ENCODE measurements around the gene CAMTA1.
A peak's percentile ranks its signal among the peaks of the same experiment; 100 is the strongest.

The CAMTA1 gene

DNA sequence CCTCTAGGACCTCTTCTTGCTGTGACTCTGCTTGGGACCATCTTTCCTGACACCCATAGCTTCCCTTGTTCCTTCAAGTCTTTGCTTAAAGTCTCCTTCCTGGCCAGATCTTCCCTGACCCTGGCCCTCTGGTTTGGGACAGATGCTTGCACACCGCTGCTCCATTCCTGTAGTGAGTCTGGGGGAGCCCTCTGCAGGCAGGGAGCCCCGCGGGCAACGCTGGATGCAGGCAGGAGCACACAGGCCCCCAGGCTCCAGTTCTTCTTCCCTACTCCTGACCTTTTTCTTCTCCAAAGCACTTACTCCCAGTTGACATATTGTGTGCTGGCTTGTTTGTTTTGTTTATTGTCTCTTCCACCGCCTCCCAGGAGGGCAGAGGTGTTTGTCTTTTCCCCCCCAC, 413.4 kb downstream of the CAMTA1 start:
- DNase-seq (ENCODE audit: low spot score) = no peak

DNA sequence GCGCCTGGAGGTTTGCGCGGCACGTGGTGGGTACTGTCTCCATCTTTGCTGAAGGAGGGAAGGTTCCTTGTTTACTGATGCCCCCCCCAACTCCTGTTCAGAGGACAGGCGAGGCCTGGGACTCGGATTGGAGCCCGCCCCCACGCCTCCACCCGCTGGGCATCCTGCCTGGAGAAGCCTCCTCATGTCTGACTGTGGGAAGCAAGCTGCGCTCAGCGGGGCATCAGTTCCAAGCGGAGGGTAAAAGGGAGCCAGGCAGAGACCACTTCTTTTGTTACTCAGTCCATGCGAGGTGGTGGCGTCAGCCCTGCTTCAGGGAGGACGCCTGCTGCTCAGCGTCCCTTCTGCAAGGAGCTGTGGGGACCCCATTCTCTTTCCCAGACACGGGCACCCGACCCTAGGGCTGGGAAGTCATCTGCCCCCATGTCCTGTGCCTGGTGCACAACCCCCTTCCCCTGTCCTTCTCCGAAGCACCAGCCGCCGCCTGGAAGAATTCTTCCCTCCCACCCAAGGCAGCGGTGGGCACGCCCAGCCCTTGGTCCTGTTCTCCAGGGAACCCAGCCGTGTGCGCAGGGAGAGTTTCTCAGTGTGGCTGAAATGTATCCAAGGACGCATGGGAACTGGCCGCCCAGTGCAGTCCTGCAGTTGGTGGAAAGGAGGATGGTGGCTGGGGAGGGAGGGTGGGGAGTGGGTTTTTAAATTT, 414.0 kb downstream of the CAMTA1 start:
- no peak for DNase-seq (ENCODE audit: low spot score)

DNA sequence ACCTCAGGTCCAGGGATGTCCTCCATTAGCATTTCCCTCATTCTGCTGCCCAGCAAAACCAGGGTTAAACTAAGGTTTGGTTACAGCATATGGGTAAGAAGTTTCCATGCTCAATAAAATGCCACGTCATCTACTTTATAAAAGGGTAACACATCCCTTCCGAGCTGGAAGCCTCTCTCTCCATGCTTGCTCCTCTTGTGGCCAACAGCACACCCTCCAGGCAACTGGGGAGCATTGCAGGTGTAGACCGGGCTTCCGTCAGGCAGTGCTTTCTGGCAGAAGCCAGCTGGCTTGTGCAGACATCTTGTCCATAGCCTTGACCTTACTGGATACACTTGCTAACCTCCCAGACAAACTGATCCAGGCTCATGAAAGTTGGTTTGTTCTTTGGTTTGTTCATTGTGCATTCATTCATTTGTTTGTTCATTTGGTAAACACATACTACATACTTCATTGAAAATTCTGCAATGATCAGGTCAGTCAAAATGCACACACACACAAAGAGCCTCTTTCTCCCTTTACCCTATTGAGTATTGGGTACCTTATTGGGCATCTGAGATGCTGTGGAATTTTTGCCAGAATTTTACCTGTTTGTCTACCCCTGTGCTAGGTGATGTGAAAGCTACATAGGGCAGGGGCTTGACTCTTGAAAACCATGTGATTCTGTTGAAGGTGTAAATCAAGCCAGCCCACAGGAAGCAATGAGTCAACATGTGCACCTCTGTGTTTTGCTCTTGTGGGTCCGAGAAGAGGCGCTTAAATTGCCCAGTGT, 422.8 kb downstream of the CAMTA1 start:
- peak; percentile 7 for DNase-seq (ENCODE audit: low spot score)

DNA sequence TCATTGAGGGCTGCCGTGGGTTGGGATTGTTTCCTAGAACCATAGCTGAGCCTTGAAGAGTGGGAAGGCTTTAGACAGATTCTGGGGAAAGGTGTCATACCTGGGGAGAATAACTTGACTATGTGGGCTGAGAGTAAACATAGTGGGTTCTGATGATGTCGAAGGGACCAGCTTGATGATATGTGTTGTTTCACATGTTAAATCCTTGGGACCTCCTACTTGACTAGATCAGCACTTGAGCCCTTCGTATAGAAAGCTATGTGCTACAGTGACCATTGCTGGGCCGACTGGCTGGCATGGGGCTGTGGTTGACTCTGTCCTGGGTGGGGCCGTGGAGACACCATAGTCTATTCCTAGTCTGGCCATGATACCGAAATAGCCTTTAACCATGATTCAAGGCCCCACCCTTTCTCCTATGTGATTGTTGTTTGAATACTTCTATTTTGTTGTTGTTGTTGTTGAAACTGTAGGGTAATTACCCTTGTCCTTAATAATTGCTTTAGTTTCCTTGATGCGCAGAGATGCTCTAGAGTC, 423.5 kb downstream of the CAMTA1 start:
- DNase-seq (ENCODE audit: low spot score) = no peak

DNA sequence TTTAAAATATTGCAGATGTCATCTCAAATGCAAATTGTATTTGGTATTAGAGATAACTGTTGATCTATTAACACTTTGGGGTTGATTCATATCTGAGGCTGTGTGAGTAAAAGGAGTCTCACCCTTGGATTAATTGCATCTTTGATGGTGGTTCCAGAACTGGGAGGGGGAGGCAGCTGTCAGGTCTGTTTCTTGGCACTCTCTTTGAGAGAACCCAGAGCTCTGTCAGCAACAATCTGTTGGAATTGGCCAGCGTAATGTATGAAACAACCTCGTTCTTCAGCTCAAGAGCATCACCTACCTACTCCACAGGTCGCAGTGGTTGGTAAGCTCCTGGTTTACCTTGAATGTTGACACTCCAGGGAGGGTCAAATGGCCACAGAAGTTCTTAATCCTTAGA, 424.1 kb downstream of the CAMTA1 start:
- DNase-seq (ENCODE audit: low spot score) = no peak

DNA sequence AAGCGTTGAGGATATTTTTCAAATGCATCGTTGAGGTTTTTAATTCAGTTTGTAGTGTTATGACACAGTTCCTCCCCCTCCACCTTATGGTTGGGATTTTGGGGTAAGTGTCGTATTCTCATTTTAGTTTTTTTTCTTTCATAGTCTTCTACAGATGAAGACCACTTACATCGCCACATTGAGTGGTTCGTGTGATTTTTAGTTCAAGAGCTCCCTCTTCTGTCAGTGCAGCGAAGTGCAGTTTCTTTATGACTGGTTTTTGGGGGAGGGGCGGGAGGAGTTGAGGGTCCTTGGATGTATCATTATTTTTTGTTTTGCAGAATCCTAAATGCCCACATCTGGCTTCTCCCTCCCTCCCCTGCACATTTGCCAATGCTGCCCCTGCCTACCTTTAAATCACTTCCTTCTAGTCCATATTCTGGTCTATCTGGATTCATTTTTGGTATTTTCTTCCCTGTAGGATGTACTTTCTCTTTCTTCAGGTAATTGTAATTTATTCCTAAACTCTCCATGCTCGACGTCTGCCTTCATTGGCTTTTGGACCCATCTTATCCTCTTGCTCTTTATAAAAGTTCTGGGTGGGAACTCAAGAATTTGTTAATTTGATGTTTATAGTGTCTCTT, 433.1 kb downstream of the CAMTA1 start:
- peak; percentile 10 for DNase-seq (ENCODE audit: low spot score)

DNA sequence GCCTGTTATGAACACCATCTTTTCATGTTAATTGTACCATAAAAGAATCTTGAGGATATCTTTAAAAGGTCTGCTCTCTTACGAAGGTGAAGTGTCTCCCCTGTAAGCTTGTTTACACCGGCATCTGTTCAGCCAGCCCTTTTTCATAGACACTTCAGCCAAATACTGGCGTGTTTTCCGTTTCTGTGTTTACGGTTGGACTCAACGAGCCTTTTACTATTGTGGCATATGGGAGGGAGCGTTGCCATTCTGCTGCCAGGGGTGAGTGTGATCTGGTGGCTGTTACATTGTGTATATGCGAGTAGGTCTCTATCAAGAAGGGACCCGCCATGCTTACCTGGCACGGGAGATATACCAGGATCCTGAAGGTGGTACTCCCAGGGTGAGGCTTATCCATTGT, 433.8 kb downstream of the CAMTA1 start:
- no peak for DNase-seq (ENCODE audit: low spot score)

DNA sequence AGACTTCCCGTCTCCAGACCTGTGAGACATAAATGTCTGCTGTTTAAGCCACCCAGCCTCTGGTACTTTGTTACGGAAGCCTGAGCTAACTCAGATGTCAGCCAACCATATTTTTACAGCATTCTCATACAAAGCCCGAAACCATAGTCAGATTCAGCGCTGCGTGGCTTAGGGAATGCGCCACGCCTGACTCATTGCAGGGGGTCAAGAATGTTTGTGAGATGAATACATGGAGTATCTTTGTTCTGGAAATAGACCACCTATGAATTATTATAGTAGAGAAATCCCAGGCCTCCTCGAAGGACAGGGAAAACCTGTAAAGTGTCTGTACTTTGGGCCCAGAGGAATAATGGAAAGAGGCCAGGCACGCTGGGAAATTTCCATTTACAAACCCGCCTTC, 434.8 kb downstream of the CAMTA1 start:
- DNase-seq (ENCODE audit: low spot score) = no peak

DNA sequence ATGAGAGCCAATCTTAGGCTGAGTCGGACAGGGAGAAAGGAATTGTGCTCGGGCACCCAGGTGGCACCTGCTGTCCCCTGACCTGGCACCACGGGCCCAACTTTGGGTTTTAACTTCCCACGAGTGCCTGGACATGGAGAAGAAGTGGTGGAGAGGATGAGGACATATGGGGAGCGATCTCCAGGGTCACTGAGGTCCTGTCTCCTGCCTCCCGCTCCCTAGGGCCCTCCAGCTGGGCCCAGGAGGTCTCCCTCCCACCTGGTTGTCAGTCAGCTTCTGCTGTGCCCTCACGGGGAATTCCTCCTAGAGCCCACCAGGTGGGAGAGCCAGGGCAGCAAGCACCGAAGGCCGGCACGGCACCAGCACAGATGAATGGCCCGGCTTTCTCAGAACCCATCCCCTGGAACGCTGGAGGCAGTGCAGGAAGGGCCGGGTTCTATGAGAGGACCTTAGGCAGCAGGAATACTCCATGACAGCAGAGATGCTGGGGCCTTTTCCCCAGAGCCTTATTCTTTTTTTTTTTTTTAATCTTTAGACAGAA, 435.5 kb downstream of the CAMTA1 start:
- no peak for DNase-seq (ENCODE audit: low spot score)

DNA sequence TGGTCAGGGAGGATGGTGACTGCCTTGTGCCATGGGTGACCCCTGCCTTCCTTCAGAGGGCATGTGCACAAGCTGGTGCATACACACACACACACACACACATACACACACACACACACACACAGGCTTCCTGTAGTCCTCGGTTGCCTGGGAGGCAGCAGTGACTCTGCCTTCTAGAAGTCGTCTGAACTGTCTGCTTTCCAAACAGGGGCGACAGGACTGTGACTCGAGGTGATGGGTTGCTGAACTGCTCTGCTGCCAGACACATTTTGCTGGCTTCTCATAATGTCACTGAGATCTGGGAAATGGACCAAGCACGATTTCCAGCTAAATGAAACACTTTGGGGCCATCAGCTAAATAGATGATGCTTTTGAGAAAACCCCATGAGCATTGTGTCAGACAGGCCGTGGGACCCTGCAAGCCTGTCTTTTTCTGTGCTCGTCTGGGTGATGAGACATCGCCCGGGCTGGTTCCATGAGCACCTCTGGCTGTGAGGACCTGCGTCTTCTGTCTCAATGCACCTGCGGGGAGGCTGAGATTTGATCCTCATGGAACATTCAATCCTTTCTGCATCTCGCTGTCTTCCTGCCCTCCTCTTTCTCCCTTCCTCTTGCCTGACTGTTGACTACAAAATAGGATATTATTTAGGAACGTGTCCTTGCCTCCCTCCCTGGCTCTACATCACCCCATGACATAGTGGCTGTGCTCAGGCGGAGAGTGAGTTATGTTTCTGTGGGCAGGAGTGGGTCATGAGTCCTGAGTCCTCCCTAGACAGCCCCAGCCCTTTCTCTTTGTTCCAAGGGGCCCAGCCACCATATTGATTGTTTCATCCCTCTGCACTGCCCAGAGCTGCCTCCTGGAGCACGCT, 436.8 kb downstream of the CAMTA1 start:
- no peak for DNase-seq (ENCODE audit: low spot score)

DNA sequence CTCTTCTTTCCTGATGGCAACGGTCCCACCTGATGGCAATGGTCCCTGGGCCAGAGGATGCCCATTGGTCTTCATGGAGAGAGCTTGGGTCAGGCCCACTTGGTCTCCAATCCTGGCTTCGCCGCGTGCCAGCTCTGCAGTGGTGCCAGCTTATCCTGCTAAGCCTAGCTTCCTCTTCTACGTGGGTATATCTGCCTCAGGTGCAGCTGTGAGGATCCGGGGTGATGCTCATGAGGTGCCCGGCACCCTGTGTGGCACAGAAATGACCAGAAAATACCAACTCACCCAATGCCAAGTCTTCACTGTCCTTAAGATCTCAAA, 437.4 kb downstream of the CAMTA1 start:
- no peak for DNase-seq (ENCODE audit: low spot score)

DNA sequence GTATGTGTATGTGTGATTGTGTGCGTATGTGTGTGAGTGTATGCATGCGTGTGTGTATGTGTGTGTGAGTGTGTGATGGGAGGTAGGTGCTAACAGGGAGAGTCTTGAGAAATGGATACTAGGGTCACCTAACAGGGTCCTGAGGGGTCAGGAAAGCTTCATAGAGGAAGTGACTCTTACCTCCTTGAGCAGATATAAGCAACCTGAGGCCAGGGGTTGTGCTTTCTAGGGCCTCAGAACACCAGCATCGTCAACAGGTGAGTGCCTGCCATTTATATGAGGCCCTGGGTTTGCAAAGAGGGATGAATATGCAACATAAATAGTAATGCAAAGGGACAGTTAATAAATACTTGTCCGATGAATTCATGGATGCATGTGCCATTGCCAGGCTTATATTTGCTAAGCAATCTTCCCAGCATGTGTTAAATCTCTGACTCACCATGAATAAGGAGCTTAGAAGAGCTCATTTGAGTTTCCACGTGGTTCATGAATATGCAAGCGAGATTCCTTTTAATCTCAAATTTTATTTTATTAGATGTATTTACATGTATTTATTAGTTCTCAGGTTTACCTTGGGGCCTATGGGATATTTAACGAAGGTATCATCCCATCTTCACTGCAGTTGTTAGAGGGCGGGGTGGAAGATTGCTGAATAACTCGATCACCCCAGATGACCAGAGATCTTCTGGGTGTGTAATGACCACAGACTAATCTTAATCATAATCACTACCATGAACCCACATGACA, 438.3 kb downstream of the CAMTA1 start:
- DNase-seq (ENCODE audit: low spot score) = no peak

DNA sequence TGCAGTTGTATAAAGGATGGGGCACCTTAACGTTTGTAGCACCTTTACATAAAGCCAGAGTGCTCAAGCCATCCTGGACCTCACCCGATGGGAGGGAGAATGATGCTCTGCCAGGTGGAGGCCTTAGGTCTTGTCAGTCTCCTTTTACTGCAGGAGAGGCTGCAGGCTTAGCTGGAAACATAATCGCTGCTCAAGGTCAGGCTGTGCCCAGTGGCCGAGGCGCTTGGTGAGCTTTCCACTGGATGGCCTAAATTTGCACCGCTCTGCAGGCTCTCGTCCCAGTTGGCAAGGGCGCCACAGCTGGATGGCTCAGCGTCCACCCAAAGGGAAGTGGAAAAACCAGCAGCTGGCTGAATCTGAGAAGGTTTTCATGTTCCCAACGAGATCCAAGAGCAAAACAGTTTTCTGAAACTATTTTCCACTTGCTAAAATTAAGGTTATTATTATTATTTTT, 438.9 kb downstream of the CAMTA1 start:
- DNase-seq (ENCODE audit: low spot score) = no peak

DNA sequence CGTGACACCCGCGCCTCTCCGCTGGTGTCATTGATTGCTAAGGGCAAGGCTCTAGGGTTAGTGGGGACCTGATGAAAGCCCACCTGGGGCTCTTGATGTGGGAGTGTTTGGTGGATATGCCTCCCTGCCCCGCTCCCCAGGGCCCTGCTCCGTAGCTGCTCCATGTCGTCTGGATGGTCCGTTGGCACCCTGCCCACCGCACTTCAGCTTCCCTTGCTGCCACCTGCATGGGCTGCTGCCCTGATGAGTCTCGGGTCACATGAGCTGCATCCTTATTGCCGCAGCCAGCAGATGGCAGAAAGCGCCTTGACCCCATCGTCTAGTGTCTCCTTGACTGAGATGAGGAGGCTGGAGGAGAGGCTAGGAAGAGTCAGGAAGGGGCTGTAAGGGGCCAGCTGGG, 439.4 kb downstream of the CAMTA1 start:
- DNase-seq (ENCODE audit: low spot score) = no peak

DNA sequence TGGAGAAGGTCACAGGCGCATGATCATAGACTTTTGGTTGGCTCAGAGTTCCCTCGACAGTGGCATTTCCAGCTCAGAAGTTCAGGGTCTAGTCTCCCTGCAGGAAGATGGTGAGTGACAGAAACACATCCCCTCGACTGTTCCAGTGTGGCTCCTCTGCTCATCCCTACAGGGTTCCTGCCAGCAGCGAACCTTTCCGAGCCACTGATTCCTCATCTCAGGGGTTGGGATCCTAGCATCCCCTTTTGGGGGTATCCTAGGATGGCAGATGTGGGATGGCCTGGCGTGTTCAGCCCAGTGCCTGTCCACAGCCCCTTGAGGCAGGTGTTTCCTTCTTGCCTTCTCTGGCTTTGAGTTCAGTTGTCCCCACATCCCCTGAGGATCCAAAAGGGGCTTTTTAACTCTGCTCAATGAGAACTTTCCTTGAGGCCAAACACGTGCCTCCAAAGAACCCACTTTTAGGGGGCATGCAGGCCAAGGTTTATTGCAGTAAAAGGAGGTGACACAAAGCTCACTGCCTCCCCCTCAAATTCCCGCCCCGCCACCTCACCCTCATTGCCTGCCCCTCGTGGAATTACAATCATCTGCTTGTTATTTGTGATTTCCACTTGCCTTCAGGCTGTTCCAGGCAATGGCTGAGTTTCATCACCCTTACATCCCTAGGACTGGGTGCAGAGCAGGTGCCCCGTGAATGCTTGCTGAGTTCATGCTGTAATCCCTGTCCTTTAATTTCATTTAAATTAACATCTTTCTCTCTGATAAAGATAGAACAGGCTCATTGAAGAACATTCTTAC, 440.7 kb downstream of the CAMTA1 start:
- no peak for DNase-seq (ENCODE audit: low spot score)

DNA sequence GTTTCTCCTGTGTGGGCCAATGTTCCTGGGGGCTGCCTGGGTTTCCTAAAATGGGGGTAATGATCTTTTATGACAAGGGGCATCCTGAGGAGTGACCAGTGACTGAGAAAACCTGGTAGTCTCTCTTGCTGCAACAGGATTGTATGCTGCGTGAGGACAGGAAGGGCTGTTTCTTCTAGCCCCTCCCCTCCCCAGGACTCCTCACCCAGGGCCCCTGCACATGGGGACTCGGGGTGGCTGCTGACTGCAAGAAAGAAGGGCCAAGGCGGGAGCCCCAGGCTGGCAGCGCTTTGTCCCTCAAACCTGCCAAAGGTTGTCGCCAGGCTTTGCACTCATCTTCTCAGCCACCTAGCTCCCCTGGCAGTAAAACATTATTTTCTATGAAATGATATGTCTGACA, 442.4 kb downstream of the CAMTA1 start:
- DNase-seq (ENCODE audit: low spot score) = no peak

DNA sequence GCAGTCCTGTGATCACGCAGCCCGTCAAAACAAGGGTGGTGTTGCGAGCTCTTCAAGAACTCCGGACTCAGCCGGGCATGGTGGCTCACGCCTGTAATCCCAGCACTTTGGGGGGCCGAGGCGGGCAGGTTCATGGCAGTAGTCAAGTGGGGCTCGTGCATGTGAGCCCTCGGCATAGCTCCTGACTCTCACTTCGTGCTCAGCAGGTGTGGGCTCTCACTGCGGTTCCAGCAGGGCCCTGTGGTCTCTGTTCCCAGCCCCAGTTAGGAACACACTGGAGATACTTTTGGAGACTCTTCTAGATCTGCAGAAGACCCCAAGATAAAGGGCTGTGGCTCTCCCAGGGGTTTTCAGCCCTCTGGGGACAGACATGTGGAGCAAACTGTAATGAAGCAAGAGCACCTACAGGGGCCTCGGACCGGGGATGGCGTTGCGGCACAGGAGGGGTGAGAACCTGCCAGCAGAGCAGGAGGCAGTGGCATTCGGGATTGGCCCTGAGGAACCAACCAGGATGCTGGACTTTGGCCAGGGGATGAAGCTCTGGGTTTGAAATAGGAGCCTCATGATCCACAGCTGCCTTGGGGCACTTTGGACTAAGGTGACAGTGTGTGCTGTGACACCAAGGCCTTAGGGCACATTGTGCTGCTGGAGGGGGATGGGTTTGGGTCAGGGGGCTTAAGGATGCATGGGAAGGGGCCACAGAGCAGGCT, 443.2 kb downstream of the CAMTA1 start:
- DNase-seq (ENCODE audit: low spot score) = no peak

DNA sequence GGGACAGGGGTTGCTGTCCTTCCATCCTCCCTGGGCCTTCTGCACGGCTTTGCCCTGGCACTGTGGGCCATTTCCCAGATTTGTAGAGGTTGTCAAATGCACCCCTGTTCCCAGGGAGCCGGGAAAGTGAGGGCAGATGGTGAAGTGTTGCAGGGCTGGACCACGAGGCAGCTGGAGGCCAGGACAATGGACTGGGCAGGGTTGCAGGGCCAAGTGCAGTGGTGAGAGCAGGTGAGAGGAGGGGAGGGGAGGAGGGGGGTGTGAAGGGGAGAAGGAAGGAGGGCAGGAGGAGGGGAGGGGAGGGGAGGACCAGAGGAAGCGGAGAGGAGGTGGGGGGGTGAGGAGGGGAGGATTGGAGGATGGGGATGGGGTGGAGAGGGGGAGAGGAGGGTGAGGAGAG, 443.9 kb downstream of the CAMTA1 start:
- no peak for DNase-seq (ENCODE audit: low spot score)

All from putamen (tissue), 1 donor.